CD1c-positive myeloid dendritic cell (primary cell): ENCODE measurements around the gene QKI.

Source experiments
- DNase-seq: peaks from one replicate; pipeline ENCODE4 v3.0.0-alpha.2; 2016; ENCODE audit errors: extremely low spot score

The QKI gene

GRCh38 chr6:163532526-163533078 lies 118.1 kb downstream of the QKI start:
- no peak for DNase-seq

- peak; percentile 34 for DNase-seq
Measured at GRCh38 chr6:163533443-163533842, 118.9 kb downstream of the QKI start.

GRCh38 chr6:163536770-163537169 lies 122.3 kb downstream of the QKI start:
- DNase-seq: peak; percentile 17

- no peak for DNase-seq
Measured at GRCh38 chr6:163538331-163538730, 123.8 kb downstream of the QKI start.

- no peak for DNase-seq
Measured at GRCh38 chr6:163539101-163539762, 124.7 kb downstream of the QKI start.

- no peak for DNase-seq
Measured at GRCh38 chr6:163543321-163543720, 128.8 kb downstream of the QKI start.

- no peak for DNase-seq
Measured at GRCh38 chr6:163545370-163545769, 130.9 kb downstream of the QKI start.

GRCh38 chr6:163547287-163547686 lies 132.8 kb downstream of the QKI start:
- DNase-seq: no peak

GRCh38 chr6:163548624-163549023 lies 134.1 kb downstream of the QKI start:
- no peak for DNase-seq

- no peak for DNase-seq
Measured at GRCh38 chr6:163554032-163554431, 139.5 kb downstream of the QKI start.

- DNase-seq: peak; percentile 63
Measured at GRCh38 chr6:163554663-163555062, 140.1 kb downstream of the QKI start.

- peak; percentile 24 for DNase-seq
Measured at GRCh38 chr6:163559661-163560060, 145.1 kb downstream of the QKI start.

- no peak for DNase-seq
Measured at GRCh38 chr6:163563318-163563717, 148.8 kb downstream of the QKI start.

- DNase-seq: no peak
Measured at GRCh38 chr6:163564534-163564933, 150.0 kb downstream of the QKI start.

GRCh38 chr6:163565140-163565539 lies 150.6 kb downstream of the QKI start:
- no peak for DNase-seq

- no peak for DNase-seq
Measured at GRCh38 chr6:163566056-163566455, 151.5 kb downstream of the QKI start.

- no peak for DNase-seq
Measured at GRCh38 chr6:163568275-163568674, 153.8 kb downstream of the QKI start.

GRCh38 chr6:163570579-163571231 lies 156.2 kb downstream of the QKI start:
- no peak for DNase-seq

- no peak for DNase-seq
Measured at GRCh38 chr6:163571730-163572129, 157.2 kb downstream of the QKI start.

GRCh38 chr6:163572612-163573011 lies 158.1 kb downstream of the QKI start:
- no peak for DNase-seq

GRCh38 chr6:163573503-163574179 lies 159.1 kb downstream of the QKI start:
- no peak for DNase-seq

- DNase-seq: no peak
Measured at GRCh38 chr6:163576114-163576513, 161.6 kb downstream of the QKI start.

- no peak for DNase-seq
Measured at GRCh38 chr6:163577404-163577803, 162.9 kb downstream of the QKI start.
